ENCODE results near the gene STXBP2.

STXBP2 gene

DNA sequence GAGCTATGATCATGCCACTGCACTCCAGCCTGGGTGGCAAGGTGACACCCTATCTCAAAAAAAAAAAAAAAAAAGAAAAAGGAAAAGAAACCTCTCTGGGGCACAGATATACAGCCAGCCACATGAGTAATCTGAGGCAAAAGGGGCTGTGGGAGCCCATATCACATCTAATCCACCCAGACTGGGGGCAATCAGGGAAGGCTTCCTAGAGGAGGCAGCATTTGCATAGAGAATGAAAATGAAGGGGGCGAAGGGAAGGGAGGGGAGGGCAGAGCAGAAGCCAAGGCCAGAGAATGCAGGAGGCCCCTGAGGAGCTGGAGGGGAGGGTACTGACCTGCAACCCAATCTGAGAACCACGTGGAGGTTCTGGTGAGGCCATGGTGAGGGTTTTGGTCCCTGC, 13.2 kb downstream of the STXBP2 start:
- DNase-seq = no peak

DNA sequence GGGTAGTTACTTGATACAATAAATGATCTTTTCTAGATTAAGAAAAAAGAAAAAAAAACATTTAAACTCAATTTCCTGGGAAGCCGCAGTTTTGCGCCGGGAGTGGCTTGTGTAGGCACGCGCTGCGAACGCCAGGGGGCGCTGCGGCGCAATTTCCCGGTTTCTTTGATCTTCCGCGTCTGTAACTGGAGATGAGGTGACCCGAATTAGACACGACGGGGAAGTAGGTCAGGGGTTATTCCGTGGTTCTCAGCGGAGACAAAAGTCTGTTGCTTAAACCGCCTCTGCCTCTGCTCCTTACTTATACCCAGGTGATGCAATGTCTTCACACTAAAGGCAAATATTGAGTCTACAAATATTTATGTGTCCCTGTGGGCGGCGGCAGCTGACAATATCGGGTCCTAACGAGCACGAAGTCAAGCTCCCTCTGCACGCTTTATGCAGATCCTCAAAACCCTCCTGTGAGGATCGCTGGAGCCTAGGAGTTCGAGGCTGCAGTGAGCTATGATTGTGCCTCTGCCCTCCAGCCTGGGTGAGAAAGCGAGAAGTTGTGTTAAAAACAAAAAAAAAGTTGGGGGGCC, 15.2 kb downstream of the STXBP2 start:
- DNase-seq = peak; percentile 64

DNA sequence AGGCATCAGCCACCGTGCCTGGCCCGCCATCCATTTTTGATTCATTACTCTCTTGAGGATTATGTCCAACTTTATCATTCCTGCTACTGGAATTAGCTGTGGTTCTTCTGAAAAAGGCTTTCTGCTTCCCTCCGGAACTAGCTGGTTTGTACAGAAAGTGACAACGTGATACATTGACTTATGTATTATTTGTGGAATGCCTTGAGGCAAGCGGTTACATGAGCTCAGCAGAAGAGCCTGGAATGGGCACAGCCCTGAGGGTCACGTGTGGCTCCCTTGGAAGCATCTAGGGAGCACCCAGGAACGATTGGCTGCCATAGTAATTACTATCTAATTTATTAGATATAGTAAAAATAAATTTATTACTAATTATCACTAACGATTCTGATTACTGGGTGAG, 17.5 kb downstream of the STXBP2 start:
- DNase-seq = no peak

GRCh38 chr19:7655581-7655980, 18.7 kb downstream of the STXBP2 start:
- DNase-seq = no peak

- no peak for DNase-seq
These were observed 20.3 kb downstream of the STXBP2 start for GRCh38 chr19:7657131-7657751.

- DNase-seq = no peak
These were observed 21.3 kb downstream of the STXBP2 start for GRCh38 chr19:7658219-7658686.

GRCh38 chr19:7661744-7662538, 25.0 kb downstream of the STXBP2 start:
- no peak for DNase-seq

- no peak for DNase-seq
These were observed 25.7 kb downstream of the STXBP2 start for GRCh38 chr19:7662657-7663056.

- no peak for DNase-seq
These were observed 26.8 kb downstream of the STXBP2 start for GRCh38 chr19:7663706-7664105.

DNA sequence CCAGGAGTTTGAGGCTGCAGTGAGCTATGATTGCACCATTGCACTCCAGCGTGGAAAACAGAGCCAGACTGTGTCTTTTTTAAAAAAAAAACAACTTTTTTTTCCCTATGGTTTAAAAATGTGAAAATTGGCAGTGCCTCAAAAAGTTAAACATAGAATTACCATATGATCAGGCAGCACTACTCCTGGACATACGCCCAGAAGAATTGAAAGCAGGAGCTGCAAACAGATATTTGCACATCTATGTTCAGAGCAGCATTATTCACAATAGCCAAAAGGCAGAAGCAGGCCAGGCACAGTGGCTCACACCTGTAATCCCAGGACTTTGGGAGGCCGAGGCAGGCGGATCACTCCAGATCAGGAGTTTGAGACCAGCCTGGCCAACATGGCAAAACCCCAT, 28.2 kb downstream of the STXBP2 start:
- DNase-seq = no peak

DNA sequence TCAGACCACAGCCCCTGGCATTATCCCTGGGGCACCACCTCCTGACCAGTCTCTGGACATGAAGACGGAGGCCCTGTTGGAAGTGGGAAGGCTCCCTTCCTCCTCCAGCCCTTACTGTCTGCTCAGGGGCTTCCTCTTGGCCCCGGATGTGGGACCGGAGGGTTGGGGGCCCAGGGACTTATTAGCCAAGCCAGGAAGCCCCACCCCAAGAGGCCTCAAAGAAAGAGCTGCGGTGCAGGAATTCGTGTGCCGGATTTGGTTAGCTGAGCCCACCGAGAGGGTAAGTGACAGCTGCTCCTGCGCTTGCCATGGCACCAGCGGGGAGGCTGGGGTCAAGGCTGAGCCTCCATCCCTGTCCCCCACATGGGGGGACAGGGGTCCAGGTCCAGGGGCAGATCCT, 31.9 kb downstream of the STXBP2 start, which contains the start of gene RETN:
Gene RETN, plus strand, starts transcription at position 208 of the 400 bp plus-strand sequence. CDS start 278 bp downstream, outside the sequence.
- DNase-seq = no peak

GRCh38 chr19:7669641-7670040, 32.7 kb downstream of the STXBP2 start:
- no peak for DNase-seq

- peak; percentile 33 for DNase-seq
These were observed 33.4 kb downstream of the STXBP2 start for GRCh38 chr19:7670150-7670783.

- no peak for DNase-seq
These were observed 33.9 kb downstream of the STXBP2 start for GRCh38 chr19:7670790-7671189.

- DNase-seq = no peak
These were observed 35.6 kb downstream of the STXBP2 start for GRCh38 chr19:7672522-7672921.

DNA sequence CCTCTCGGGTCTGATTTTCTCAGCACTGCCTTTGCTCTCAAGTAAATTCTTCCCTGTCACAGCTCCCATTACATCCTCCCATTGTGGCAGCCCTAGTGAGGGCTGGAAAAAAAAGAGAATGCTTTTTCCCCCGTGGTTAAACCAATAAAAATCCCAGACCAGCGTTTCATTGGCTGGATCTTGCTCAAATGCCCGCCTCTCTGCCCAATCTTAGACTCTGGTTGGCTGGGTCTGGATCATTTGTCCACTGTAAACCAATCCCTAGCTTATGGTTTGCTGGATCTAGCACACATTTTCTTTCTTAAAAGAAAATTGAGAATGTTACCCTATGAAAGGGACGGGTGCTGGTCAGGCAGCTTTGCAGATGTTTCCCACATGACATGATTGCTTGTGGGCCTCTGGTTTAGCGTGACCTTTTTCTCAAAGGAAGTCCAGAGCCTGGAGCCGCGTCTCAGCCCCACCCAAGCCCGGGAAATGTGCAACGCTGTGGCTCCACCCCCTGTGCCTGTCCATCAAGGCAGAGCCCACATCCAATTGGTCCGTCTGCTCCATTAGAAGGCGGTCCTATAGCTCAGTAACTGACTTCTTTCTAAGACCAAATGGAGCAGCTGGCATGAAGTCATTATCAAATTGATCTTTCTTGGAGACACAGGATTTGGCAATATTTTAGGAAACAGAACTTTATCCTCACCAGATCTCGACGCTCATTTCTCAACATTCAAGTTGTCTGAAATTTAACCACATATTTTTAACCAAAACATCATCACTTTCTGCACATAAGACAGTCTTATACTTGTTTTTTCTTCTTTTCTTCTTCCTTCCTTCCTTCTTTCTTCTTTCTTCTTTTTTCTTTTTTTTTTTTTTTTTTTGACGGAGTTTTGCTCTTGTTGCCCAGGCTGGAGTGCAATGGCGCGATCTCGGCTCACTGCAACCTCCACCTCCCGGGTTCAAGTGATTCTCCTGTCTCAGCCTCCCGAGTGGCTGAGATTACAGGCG, 37.4 kb downstream of the STXBP2 start:
- DNase-seq = no peak

DNA sequence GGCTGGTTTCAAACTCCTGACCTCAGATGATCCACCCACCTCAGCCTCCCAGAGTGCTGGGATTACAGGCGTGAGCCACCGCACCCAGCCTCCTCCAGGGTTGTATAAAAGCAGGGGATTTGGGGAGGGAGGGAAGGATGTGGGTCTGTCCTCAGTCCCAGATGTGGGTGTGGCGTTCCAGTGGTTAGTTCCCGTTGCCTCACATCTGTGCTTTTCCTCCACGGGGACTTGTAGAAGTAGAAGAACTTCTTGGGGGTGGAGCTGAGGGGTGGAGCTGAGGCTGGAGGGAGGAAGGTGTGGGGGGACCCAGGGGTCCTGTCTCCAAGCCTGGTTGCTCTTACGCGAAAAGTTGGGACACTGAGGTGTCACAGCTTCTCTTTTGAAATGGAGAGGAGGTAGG, 39.5 kb downstream of the STXBP2 start:
- DNase-seq = no peak

DNA sequence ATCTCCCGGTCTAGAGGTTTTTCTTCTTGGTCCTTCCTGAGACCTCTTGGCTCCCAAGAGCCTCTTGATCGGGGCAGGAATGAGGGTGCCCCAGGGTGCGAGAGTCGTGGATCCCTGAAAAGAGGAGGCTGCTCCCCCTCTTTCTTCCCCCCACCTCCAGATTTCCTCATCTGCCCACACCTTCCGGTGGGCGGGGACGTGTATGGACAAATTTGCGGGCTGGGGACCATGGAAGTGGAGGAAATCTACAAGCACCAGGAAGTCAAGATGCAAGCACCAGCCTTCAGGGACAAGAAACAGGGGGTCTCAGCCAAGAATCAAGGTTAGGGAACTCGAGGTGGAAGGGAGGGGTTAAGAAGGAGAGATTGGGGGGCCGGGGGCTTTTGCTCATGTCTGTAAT, 39.9 kb downstream of the STXBP2 start, which contains the start of gene MCEMP1:
Gene MCEMP1, plus strand, starts transcription at position 237 of the 400 bp plus-strand sequence. Its CDS starts 31 bp downstream, at position 268.
- no peak for DNase-seq

- DNase-seq = no peak
These were observed 40.9 kb downstream of the STXBP2 start for GRCh38 chr19:7677669-7678311.

DNA sequence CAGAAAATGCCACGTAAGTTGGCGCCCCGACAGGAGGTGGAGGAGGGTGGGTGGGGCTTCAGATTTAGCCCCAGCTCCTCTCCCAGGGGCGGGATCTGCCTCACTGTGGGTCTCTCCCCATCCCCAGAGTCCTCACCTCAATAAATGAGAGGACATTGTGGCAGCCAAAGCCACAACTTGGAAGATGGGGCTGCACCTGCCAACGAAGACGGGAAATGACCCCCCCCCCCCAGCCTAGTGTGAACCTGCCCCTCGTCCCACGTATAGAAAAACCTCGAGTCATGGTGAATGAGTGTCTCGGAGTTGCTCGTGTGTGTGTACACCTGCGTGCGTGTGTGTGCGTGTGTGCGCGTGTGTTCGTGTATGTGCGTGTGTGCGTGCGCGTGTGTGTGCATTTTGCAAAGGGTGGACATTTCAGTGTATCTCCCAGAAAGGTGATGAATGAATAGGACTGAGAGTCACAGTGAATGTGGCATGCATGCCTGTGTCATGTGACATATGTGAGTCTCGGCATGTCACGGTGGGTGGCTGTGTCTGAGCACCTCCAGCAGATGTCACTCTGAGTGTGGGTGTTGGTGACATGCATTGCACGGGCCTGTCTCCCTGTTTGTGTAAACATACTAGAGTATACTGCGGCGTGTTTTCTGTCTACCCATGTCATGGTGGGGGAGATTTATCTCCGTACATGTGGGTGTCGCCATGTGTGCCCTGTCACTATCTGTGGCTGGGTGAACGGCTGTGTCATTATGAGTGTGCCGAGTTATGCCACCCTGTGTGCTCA, 42.3 kb downstream of the STXBP2 start:
- peak; percentile 19 for DNase-seq

Data from right kidney (tissue), 1 donor.